Liver (tissue), 9 donors: ENCODE measurements around the gene C1QTNF12. TPM values are rescaled to one million over a fixed set of nuclear protein-coding genes. Genes with fewer than 3 reads are reported as not detected.
A peak's percentile ranks its signal among the peaks of the same experiment; 100 is the strongest.

Source experiments
- DNase-seq: peaks from one replicate; pipeline ENCODE4 v3.0.0-alpha.2; 2017; ENCODE audit warnings: low spot score
- H3K27ac ChIP-seq, 2 donors: one replicate each; pipeline ENCODE4 v1.7.0; 2013; ENCODE audit warnings: inconsistent platforms in 2 of 2, low read length in 2 of 2, control low read depth in 1 of 2, low read depth in 1 of 2, mild to moderate bottlenecking in 1 of 2
- H3K27me3 ChIP-seq, 4 donors: one replicate each; pipeline versions ENCODE4 v1.6.1 to v1.7.0; 2013; ENCODE audit warnings: low read length in 3 of 4, inconsistent platforms in 1 of 4, mild to moderate bottlenecking in 1 of 4, moderate library complexity in 1 of 4; ENCODE audit not compliant: control insufficient read depth in 4 of 4, insufficient read depth in 4 of 4
- H3K36me3 ChIP-seq, 4 donors: one replicate each; pipeline versions ENCODE4 v1.6.1 to v1.7.0; 2013; ENCODE audit warnings: low read length in 3 of 4, mild to moderate bottlenecking in 3 of 4, low read depth in 1 of 4, moderate library complexity in 1 of 4; ENCODE audit not compliant: control insufficient read depth in 4 of 4, insufficient read depth in 3 of 4
- H3K4me1 ChIP-seq, 4 donors: one replicate each; pipeline versions ENCODE4 v1.6.1 to v1.7.0; 2013; ENCODE audit warnings: low read length in 3 of 4, mild to moderate bottlenecking in 3 of 4, moderate library complexity in 1 of 4; ENCODE audit not compliant: control insufficient read depth in 4 of 4, insufficient read depth in 4 of 4
- H3K4me3 ChIP-seq, 3 donors: one replicate each; pipeline versions ENCODE4 v1.6.1 to v1.7.0; 2013; ENCODE audit warnings: low read length in 3 of 3, control low read depth in 1 of 3, low read depth in 1 of 3, mild to moderate bottlenecking in 1 of 3
- H3K9ac ChIP-seq, 2 donors: one replicate each; pipeline ENCODE4 v1.7.0; 2013; ENCODE audit warnings: low read length in 2 of 2, mild to moderate bottlenecking in 2 of 2, moderate library complexity in 2 of 2, control low read depth in 1 of 2, low read depth in 1 of 2
- H3K9me3 ChIP-seq, 4 donors: one replicate each; pipeline versions ENCODE4 v1.6.1 to v1.7.0; 2013; ENCODE audit warnings: low read length in 3 of 4; ENCODE audit not compliant: control insufficient read depth in 4 of 4
- CTCF ChIP-seq: fragments of 150-350 bp; IDR thresholded peaks from 2 replicates; pipeline ENCODE4 v1.5.1; 2017; ENCODE audit warnings: improper control_type of control experiment, low read depth, low read length; ENCODE audit not compliant: missing input control
- EGR1 ChIP-seq, 2 donors: IDR thresholded peaks; 2 replicates each; pipeline ENCODE4 v1.6.1; 2016 to 2018; ENCODE audit warnings: antibody characterized with exemption in 2 of 2, low read depth in 2 of 2
- FOXA1 ChIP-seq: IDR thresholded peaks from 2 replicates; pipeline ENCODE4 v1.6.1; 2016; ENCODE audit warnings: antibody characterized with exemption
- GABPA ChIP-seq, 2 donors: IDR thresholded peaks in 1 of 2; conservative IDR thresholded peaks in 1 of 2; 2 replicates each; pipeline ENCODE4 v1.6.1; 2016; ENCODE audit warnings: antibody characterized with exemption in 2 of 2, mild to moderate bottlenecking in 1 of 2, moderate library complexity in 1 of 2
- HNF4A ChIP-seq, 2 donors: conservative IDR thresholded peaks; 2 replicates each; pipeline ENCODE4 v1.6.1; 2016; ENCODE audit warnings: antibody characterized with exemption in 2 of 2, mild to moderate bottlenecking in 2 of 2
- JUND ChIP-seq, 2 donors: IDR thresholded peaks; 2 replicates each; pipeline ENCODE4 v1.6.1; 2016; ENCODE audit warnings: antibody characterized with exemption in 2 of 2
- RAD21 ChIP-seq, 2 donors: IDR thresholded peaks; 2 replicates each; pipeline ENCODE4 v1.6.1; 2016; ENCODE audit warnings: antibody characterized with exemption in 2 of 2, mild to moderate bottlenecking in 2 of 2
- REST ChIP-seq: IDR thresholded peaks from 2 replicates; pipeline ENCODE4 v1.6.1; 2016; ENCODE audit warnings: antibody characterized with exemption, mild to moderate bottlenecking
- SP1 ChIP-seq: IDR thresholded peaks from 2 replicates; pipeline ENCODE4 v1.6.1; 2018; ENCODE audit warnings: antibody characterized with exemption, mild to moderate bottlenecking
- TAF1 ChIP-seq: conservative IDR thresholded peaks from 2 replicates; pipeline ENCODE4 v1.6.1; 2016; ENCODE audit warnings: antibody characterized with exemption, mild to moderate bottlenecking
- YY1 ChIP-seq: IDR thresholded peaks from 2 replicates; pipeline ENCODE4 v1.6.1; 2016; ENCODE audit warnings: antibody characterized with exemption, mild to moderate bottlenecking
- ZBTB33 ChIP-seq: IDR thresholded peaks from 2 replicates; pipeline ENCODE4 v1.6.1; 2016; ENCODE audit warnings: antibody characterized with exemption
- WGBS: extraction: QIAGEN DNeasy Blood & Tissue Kit; methylation state at CpG from one replicate; pipeline ENCODE4 v1.1.7; 2013; 5-methylcytosine and 5-hydroxymethylcytosine counted together
- polyA plus RNA-seq, 2 donors: library from polyadenylated mRNA; stranded (reverse) in 1 of 2; unstranded in 1 of 2; fragments of 200-250 nt in 1 of 2; fragments of >200 nt in 1 of 2; fragmentation: Nextera tagmentation in 1 of 2; extraction: Ambion mirVana in 1 of 2; gene quantifications; one replicate each; pipeline versions ENCODE4 v1.2.1 to v1.2.3, GENCODE V29; 2013 to 2015
- total RNA-seq, 2 donors: library from RNA; depleted of rRNA; stranded (reverse); fragments of >200 nt; gene quantifications; one replicate each; pipeline ENCODE4 v1.2.3, GENCODE V29; 2014
- TF ChIP-seq, protein P1 (sequence below): IDR thresholded peaks from 2 replicates; pipeline ENCODE4 v1.6.1; 2016; ENCODE audit warnings: antibody characterized with exemption
- TF ChIP-seq, protein P2 (sequence below): IDR thresholded peaks from 2 replicates; pipeline ENCODE4 v1.6.1; 2016; ENCODE audit warnings: antibody characterized with exemption
- donor health status: healthy.
- donor health status: healthy.
- donor health status: healthy.
- donor health status: healthy.
- donor health status: healthy.

C1QTNF12 gene
- total and polyA plus RNA-seq, 4 donors = 0.39 to 0.40 TPM; not detected in 2

DNA sequence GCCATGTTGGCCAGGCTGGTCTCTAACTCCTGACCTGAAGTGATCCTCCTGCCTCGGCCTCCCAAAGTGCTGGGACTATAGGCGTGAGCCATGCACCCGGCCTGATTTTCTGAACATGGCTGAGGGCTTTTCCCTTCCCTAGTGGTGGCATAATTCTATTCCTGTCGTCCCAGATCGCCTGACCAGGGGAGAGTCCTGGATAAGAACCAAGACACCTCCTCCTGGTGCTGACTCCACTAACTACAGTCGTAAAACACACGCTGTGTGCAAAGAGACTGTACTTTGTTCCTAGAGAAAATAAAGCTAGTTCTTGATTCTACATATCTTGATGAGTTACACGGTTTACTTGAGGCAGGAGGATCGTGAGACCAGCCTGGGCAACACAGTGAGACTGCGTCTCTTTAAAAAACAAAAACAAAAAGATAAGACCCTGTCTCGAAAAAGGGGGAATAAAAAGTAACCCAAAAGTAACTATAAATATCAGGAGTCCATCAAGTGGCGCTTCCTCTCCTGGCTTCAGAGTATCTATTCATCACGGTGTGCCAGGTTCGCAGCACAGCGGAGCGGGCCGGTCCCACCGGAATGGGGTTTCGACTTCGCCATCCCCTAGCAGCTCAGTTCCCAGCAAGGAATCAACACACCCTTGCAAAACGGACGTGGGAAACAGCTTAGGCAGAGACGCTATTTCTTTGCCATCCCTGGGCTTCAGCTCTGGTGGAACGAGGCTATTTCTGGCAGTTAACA, 15.7 kb downstream of the C1QTNF12 start:
- peak overlapping the region; percentile 87 to 99 for H3K9ac ChIP-seq
- peaks cover 7 to 22% (median 11%) of the 10 kb centered on the region in 4 donors for H3K36me3 ChIP-seq
- no peaks in the 10 kb centered on the region for H3K27me3 ChIP-seq
- peaks cover 14 to 27% (median 23%) of the 10 kb centered on the region in 4 donors for H3K4me1 ChIP-seq
- peak overlapping the region; percentile 71 to 88 for H3K27ac ChIP-seq
- no peak for DNase-seq
- TF ChIP-seq EGR1 (IDR thresholded peaks at IDR 0.05; ENCODE audit: low read depth in 2 of 2) = no peak
- TF ChIP-seq FOXA1 = no peak
- TF ChIP-seq ZBTB33 = no peak
- no peak for TF ChIP-seq YY1
- no peak for TF ChIP-seq RAD21 (IDR thresholded peaks at IDR 0.05)
- no peak for TF ChIP-seq REST
- no peak for TF ChIP-seq SP1
- TF ChIP-seq TAF1 = no peak
- TF ChIP-seq, protein P1, sequence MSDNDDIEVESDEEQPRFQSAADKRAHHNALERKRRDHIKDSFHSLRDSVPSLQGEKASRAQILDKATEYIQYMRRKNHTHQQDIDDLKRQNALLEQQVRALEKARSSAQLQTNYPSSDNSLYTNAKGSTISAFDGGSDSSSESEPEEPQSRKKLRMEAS = no peak
- TF ChIP-seq CTCF = peak; percentile 39
- peak; percentile 36 to 47 for TF ChIP-seq HNF4A (conservative IDR thresholded peaks at IDR 0.05)
- TF ChIP-seq, protein P2, sequence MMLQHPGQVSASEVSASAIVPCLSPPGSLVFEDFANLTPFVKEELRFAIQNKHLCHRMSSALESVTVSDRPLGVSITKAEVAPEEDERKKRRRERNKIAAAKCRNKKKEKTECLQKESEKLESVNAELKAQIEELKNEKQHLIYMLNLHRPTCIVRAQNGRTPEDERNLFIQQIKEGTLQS = no peak
- no peak for TF ChIP-seq GABPA (IDR thresholded peaks at IDR 0.05 in 1 of 2, conservative IDR thresholded peaks at IDR 0.05 in 1 of 2)
- no peak for TF ChIP-seq JUND (IDR thresholded peaks at IDR 0.05)
- 10% methylated on average over 24 of the region's 24 CpGs for WGBS
- H3K4me3 ChIP-seq = peak overlapping the region; percentile 72 to 99 (median 92)
- no peaks in the 10 kb centered on the region for H3K9me3 ChIP-seq
